Neuron (in vitro differentiated cells): ENCODE results near the gene KCNH4.
"Not testable (repeated sequence)": the region's sequence is repeated elsewhere in the genome, so short reads cannot be mapped to it uniquely, and the experiment has no call there.

Experiments
- H2AFZ ChIP-seq: one replicate; pipeline ENCODE4 v1.6.1; 2013; ENCODE audit warnings: low read depth, mild to moderate bottlenecking, inconsistent platforms, low read length, moderate library complexity
- H3K27me3 ChIP-seq: one replicate; pipeline ENCODE4 v1.6.1; 2013; ENCODE audit warnings: low read length; ENCODE audit not compliant: insufficient read depth
- H3K36me3 ChIP-seq: one replicate; pipeline ENCODE4 v1.6.1; 2013; ENCODE audit warnings: low read length; ENCODE audit not compliant: insufficient read depth
- H3K4me1 ChIP-seq: one replicate; pipeline ENCODE4 v1.6.1; 2013; ENCODE audit warnings: low read length; ENCODE audit not compliant: insufficient read depth
- H3K4me3 ChIP-seq: 2 replicates; pipeline ENCODE4 v1.5.1; 2013; ENCODE audit warnings: mild to moderate bottlenecking, low read length, moderate library complexity
- H3K9me3 ChIP-seq: one replicate; pipeline ENCODE4 v1.6.1; 2013; ENCODE audit warnings: low read length

KCNH4 gene

DNA sequence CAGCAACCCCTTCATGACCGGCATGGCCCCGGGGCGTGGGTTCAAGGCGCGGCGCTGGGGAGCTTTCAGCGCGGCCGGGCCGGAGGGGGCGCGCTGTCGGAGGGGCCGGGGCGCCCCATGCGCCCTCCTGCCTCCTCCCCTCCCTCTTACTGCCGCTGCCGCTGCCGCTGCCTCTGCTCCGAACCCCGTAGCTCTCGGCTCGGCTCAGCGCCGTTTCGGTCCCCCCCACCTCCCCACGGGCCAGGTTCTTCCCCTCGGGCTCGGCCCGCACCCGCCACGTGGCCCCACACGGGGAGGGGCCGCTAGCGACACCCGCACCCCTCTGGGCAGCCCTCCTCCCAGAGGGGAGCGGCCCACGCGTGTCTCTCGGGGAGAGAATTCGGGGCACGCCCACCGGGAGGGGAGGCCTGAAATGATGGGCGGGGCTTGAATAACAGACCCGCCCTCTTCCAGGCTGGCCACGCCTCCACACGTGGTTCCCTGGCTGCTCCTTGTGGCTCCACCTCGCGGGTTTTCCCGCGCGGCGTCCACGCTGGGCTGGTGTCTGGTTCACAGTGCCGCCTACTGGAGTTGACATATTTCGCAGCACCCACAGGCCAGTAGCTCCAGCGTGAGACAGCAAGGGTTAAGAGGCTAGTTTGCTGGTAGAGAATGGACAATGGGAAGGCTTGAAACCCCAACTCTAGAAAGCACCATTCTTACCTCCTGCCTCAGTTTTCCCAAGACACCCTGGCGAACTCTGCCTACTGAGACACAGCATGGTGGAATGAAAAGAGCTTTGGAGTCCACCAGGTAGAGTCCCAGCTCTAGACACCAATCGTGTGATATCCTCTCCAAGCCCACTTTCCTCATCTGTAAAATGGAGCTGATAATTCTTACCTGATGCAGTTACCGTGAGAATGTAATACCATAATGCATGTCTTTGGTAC is at the start of gene KCNH4:
Gene KCNH4, minus strand, starts transcription at position 221 of the 929 bp plus-strand sequence. Its CDS starts 197 bp downstream, at position 24.
- peaks cover 27% of the 10 kb centered on the region for H3K27me3 ChIP-seq
- no peaks in the 10 kb centered on the region for H3K36me3 ChIP-seq
- no peaks in the 10 kb centered on the region for H3K9me3 ChIP-seq
- H3K4me3 ChIP-seq, result peak within 1 kb of the TSS; percentile 27
- peak within 1 kb of the TSS; percentile 15 for H2AFZ ChIP-seq
- H3K4me1 ChIP-seq, result peaks cover 38% of the 10 kb centered on the region

DNA sequence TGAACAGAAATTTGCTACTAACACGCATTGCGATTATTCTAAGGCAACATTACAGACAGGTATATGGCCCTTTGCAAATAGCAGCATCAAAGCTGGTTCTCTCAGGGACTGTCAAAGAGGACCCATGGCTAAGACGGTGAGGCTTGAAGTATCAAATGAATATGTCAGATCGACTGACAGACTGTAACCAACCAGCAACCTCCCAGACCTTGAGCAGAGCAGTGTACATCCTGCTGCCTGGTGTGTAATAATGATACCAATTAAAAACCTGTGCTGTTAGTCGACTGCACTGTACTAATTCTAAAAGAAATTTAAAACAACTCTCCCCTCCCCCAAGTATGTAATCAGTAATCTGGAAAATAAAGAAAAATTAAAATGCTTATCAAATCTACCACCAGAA is 49.3 kb upstream of the KCNH4 start:
- Histone ChIP-seq H3K4me1 (no peaks in the 10 kb centered on the region), H3K36me3 (peaks cover 26% of the 10 kb centered on the region), H2AFZ (no peak overlapping the region), H3K27me3 (no peaks in the 10 kb centered on the region), H3K4me3 (no peak overlapping the region), H3K9me3 (no peaks in the 10 kb centered on the region)

DNA sequence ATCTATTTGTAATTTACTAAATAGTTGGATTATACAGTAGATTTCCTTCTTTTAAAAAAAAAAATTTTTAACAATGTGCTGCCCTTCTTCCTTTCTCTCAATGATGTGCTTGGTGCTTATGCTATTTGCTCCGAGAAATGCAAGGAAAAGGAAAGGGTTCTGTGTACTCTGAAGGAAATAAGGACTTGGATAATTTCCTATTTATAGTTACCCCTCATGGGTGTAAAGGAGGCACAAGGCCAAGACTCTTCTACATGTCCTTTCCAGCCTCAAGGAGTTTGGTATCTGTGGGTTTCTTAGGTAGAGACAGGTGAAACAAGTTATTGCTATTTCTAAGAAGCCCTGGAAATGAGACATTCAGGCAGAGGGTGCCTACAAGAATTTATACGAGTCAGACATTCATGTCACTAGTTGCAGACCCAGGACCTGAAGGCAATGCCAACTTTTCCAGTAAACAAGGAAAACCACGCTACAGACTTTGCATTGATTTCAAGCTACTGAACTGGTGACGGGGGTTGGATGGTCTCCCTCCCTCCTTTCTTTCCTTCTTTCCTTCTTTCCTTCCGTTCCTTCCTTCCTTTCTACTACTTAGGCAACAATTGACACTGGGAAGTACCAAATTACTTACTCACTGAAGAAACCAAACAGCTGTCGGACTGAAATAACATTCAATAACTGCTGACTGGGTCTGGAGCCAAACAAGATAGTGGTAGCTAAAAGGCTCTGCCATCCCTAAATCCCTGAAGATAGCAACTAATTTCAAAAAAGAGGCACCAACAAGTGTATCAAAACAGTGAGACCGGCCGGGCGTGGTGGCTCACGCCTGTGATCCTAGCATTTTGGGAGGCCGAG is 47.1 kb upstream of the KCNH4 start:
- no peaks in the 10 kb centered on the region for H3K9me3 ChIP-seq
- peaks cover 44% of the 10 kb centered on the region for H3K36me3 ChIP-seq
- H3K4me1 ChIP-seq, result no peaks in the 10 kb centered on the region
- no peaks in the 10 kb centered on the region for H3K27me3 ChIP-seq
- H3K4me3 ChIP-seq, result no peak overlapping the region
- H2AFZ ChIP-seq, result no peak overlapping the region

DNA sequence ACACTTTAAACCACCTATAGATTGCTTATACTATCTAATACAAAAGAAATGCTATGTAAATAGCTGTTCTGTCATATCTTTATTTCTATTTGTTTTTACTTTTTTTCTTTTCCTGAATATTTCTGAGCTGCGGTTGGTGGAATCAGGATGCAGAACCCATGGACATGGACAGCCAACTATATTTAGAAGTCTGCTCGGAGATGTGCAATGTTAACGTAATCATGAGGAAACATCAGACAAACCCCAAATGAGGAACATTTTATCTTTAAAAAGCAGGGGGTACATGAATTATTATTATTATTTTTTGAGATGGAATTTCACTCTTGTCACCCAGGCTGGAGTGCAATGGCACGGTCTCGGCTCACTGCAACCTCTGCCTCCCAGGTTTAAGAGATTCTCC is 44.7 kb upstream of the KCNH4 start:
- H3K27me3 ChIP-seq, result no peaks in the 10 kb centered on the region
- no peak overlapping the region for H2AFZ ChIP-seq
- no peaks in the 10 kb centered on the region for H3K9me3 ChIP-seq
- no peaks in the 10 kb centered on the region for H3K4me1 ChIP-seq
- no peak overlapping the region for H3K4me3 ChIP-seq
- H3K36me3 ChIP-seq, result peaks cover 49% of the 10 kb centered on the region

DNA sequence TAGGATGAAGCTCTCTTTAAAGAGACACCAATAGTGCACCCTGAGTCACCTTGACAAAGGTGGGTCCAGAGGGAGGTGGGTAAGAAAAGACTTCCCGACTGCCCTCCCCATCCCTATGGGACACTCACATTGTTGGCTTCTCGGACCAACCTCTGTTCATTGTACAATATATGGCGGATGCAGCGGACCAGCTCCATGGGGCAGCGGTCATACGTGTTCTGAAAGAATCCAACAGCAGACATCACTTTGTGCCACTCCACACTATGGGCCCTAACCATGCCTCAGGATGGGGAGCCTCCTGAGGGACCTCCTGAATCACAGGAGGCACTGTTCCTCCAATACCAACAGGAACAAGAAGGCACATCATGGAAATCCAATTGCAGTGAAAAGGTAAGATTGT is 43.7 kb upstream of the KCNH4 start:
- Histone ChIP-seq H3K9me3 (no peaks in the 10 kb centered on the region), H3K4me1 (no peaks in the 10 kb centered on the region), H3K27me3 (no peaks in the 10 kb centered on the region), H3K36me3 (peaks cover 46% of the 10 kb centered on the region), H2AFZ (no peak overlapping the region), H3K4me3 (no peak overlapping the region)

DNA sequence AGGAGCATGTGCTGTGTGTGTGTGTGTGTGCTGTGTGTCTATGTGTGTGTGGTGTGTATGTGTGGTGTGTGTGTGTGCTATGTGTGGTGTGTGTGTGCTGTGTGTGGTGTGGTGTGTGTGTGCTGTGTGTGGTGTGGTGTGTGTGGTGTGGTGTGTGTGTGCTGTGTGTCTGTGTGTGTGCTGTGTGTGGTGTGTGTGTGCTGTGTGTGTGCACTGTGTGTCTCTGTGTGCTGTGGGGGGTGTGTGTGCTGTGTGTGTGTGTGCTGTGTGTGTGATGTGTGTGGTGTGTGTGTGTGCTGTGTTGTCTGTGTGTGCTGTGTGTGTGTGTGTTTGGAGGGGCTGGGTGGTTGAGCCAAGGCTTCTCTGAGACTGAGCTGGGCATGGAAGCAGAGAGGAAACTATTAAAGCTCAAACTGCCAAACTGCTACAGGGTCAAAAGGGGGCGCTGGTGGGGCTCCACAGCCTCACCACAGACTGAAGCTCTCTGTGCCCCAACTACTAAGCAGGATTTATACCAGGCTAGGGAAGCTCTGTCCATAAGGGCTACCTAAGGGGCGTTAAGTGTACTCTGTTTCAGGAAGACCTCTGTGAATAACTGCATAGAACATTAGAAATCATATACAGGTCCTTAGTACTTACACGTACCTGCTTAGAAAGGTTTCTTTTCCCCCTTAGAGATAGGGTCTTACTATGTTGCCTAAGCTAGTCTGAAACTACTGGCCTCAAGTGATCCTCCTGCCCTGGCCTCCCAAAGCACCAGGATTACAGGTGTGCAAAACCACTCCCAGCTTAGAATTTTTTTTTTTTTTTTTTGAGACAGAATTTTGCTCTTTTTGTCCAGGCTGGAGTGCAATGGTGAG is 41.2 kb upstream of the KCNH4 start:
- Histone ChIP-seq H3K4me3 (no peak overlapping the region), H3K9me3 (no peaks in the 10 kb centered on the region), H3K36me3 (peaks cover 46% of the 10 kb centered on the region), H2AFZ (no peak overlapping the region), H3K4me1 (no peaks in the 10 kb centered on the region), H3K27me3 (no peaks in the 10 kb centered on the region)

DNA sequence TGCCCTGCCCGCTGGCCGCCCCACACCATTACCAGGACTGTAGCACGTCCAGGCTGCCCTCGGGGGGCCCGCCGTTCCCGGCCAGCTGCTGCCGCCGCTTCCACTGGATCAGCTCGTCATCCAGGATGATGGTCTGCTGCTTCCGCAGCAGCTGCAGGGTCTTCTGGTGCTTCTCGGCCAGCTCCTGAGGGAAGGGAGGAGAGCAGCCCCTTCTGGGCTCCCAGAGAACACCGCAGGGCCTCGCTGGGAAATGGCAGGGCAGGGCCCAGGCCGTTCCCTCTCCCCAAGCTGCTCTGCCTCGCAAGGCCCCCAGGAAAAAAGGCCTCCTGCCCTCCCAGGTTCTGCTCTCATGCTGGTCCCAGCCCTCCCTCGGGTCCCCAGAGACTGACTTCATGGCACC is 38.3 kb upstream of the KCNH4 start:
- not testable (repeated sequence) for H3K4me1 ChIP-seq, H3K4me3 ChIP-seq, H3K9me3 ChIP-seq, H3K27me3 ChIP-seq, H2AFZ ChIP-seq
- H3K36me3 ChIP-seq, result peaks cover 61% of the 10 kb centered on the region

DNA sequence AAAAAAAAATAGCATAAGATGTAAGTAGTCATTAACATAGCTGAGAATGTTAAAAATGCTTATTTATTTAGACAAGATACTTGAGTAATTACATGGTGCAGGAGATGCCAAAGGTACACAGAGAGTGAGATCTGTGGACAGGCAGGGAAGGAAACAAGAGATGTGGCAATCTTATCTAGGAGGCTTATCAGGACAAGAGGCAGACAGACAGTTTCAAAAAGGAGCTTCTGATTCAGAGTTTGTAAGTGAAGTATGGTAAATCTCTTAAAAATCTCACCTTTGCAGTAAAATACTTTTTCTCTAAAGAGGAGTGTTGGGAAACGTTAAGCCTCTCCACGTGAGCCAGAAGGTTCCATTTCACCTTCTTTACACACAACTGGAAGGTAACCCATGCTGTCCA is 33.2 kb upstream of the KCNH4 start:
- no peaks in the 10 kb centered on the region for H3K4me1 ChIP-seq
- no peak overlapping the region for H3K4me3 ChIP-seq
- no peaks in the 10 kb centered on the region for H3K27me3 ChIP-seq
- peaks cover 75% of the 10 kb centered on the region for H3K36me3 ChIP-seq
- no peak overlapping the region for H2AFZ ChIP-seq
- H3K9me3 ChIP-seq, result no peaks in the 10 kb centered on the region

DNA sequence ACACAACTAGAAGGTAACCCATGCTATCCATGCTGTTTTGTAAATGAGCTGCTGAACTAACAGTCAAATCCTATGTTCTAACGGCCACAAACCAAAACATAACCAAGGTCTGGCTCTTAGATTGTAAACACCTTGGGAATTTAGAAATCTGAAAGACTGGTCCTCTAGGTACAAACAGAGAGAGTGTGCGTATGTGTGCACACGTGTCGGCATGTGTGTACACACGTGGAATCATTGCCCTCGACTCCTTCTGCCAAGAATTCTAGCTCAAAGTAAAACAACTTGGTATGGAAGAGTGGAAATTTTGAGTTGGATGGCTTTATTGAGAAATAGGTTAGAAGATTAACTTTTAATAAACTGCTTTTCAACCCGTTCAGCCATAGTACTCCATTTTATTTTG is 31.4 kb upstream of the KCNH4 start:
- H3K9me3 ChIP-seq, result no peaks in the 10 kb centered on the region
- H2AFZ ChIP-seq, result no peak overlapping the region
- H3K27me3 ChIP-seq, result no peaks in the 10 kb centered on the region
- no peaks in the 10 kb centered on the region for H3K4me1 ChIP-seq
- H3K4me3 ChIP-seq, result no peak overlapping the region
- H3K36me3 ChIP-seq, result peaks cover 75% of the 10 kb centered on the region

DNA sequence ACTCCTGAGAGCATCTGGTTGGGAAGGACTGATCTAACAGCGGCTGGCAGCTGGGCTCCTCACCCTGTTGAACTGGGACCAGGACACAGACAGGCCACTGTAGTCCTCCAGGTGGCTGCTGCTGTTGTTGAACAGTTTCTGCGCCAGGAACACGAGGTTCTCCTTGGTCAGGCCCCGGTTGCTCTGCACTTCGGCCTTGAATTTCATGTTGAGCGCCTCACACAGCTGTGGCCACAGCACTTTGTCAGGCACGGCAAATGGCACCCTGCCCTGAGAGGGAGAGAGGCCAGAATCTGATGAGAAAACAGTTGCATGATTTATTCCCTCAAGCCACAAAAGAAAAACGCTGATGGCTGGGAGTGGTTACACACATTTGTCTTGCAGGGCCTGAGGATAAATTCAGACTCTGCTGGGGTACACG is 31.0 kb upstream of the KCNH4 start:
- H3K27me3 ChIP-seq, H3K9me3 ChIP-seq, H3K4me1 ChIP-seq, H3K4me3 ChIP-seq, H2AFZ ChIP-seq: not testable (repeated sequence)
- H3K36me3 ChIP-seq, result peaks cover 75% of the 10 kb centered on the region

DNA sequence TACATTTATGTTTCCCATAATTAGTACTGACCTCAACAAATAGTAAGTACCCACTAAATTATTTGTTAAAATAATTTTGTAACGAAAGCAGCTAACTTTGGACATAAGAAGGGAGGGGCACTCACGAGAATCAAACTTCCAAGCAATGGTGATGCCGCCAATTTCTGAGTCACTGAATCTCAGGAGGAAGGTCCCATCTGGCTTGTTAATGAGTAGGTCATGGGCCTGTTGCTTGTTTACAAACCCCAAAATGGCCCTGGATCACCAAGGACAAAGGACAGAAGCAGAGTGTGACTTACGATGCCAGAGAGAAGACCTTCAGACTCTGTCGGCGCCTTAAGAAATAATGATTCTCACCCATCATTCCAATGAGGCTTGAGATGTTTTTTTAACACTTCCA is 29.1 kb upstream of the KCNH4 start:
- H3K36me3 ChIP-seq, result peaks cover 75% of the 10 kb centered on the region
- H3K4me1 ChIP-seq, result no peaks in the 10 kb centered on the region
- no peak overlapping the region for H2AFZ ChIP-seq
- no peaks in the 10 kb centered on the region for H3K9me3 ChIP-seq
- no peak overlapping the region for H3K4me3 ChIP-seq
- H3K27me3 ChIP-seq, result no peaks in the 10 kb centered on the region

DNA sequence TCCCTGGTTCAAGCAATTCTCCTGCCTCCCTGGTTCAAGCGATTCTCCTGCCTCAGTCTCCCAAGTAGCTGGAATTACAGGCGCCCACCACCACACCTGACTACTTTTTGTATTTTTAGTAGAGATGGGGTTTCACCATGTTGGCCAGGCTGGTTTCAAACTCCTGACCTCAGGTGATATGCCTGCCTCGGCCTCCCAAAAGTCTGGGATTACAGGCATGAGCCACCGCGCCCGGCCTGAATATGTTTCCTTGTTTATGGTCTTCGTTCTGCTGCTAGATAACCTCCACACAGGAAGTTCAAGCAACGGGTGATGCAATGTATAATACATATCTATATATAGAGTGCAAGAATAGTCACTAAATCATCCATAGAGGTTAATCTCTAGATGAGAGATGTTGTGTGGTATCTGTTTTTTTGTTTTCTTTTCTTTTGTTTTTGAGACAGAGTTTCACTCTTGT is 25.2 kb upstream of the KCNH4 start:
- H3K9me3 ChIP-seq, H3K4me3 ChIP-seq, H2AFZ ChIP-seq, H3K4me1 ChIP-seq, H3K27me3 ChIP-seq: not testable (repeated sequence)
- H3K36me3 ChIP-seq, result peaks cover 83% of the 10 kb centered on the region
